GM19099 (cell line): ENCODE data around the gene PCDHA3.
"Not testable (repeated sequence)": the region's sequence is repeated elsewhere in the genome, so short reads cannot be mapped to it uniquely, and the experiment has no call there.

Source experiments
- POLR2A ChIP-seq: IDR thresholded peaks from 3 replicates; pipeline ENCODE4 v1.6.1; 2011; ENCODE audit warnings: low read depth; ENCODE audit not compliant: insufficient read length; ENCODE audit errors: extremely low read depth

PCDHA3 gene

DNA sequence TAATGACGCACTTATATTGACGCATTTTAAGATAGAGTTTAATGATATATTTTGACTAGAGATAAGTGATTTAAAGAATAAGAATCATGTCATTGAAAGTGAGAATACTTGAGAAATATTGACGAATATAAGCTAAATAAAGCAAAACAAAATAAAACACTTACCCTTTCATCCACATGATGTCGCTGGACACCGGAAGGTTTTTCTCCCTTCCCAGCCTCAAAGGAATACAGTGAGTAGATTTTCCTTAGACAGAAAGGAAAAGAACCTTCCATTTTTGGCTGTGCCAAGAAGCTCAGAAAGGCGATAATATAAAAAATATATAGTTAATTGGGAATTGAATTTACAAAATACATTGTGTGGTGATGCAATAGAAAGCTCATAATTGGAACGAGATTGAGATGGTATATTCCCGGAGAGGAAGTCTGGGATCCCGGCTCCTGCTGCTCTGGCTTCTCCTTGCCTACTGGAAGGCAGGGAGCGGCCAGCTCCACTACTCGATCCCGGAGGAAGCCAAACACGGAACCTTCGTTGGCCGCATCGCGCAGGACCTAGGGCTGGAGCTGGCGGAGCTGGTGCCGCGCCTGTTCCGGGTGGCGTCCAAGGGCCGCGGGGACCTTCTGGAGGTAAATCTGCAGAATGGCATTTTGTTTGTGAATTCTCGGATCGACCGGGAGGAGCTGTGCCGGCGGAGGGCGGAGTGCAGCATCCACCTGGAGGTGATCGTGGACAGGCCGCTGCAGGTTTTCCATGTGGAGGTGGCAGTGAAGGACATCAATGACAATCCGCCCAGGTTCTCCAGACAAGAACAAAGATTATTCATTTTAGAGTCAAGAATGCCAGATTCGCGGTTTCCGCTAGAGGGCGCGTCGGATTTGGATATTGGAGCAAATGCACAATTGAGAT lies 20.8 kb downstream of the PCDHA3 start, which contains the start of gene PCDHA5:
PCDHA5 (plus strand) TSS at position 239 of the 906 bp plus-strand sequence.
- no peak for TF ChIP-seq POLR2A

GRCh38 chr5:140822281-140822629 lies 21.4 kb downstream of the PCDHA3 start:
- TF ChIP-seq POLR2A, result no peak

DNA sequence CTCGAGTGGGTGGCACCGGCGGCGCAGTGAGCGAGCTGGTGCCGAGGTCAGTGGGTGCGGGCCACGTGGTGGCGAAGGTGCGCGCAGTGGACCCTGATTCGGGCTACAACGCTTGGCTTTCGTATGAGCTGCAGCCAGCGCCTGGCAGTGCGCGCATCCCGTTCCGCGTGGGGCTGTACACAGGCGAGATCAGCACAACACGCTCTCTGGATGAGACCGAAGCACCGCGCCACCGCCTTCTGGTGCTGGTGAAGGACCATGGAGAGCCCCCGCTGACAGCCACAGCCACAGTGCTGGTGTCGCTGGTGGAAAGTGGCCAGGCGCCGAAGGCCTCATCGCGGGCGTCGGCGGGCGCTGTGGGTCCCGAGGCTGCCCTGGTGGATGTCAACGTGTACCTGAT lies 22.6 kb downstream of the PCDHA3 start:
- TF ChIP-seq POLR2A, result no peak

- no peak for TF ChIP-seq POLR2A
Observed at GRCh38 chr5:140827704-140828361, 27.0 kb downstream of the PCDHA3 start, which contains the start of gene PCDHA6. Gene PCDHA6, plus strand, starts transcription at chr5:140827960. Its CDS starts 132 bp downstream, at chr5:140828092.

- no peak for TF ChIP-seq POLR2A
Observed at GRCh38 chr5:140828362-140828737, 27.5 kb downstream of the PCDHA3 start.

- no peak for TF ChIP-seq POLR2A
Observed at GRCh38 chr5:140833993-140834392, 33.1 kb downstream of the PCDHA3 start, which contains the start of gene PCDHA7. Gene PCDHA7, plus strand, starts transcription at chr5:140834269. Its CDS starts 115 bp downstream, at chr5:140834384.

GRCh38 chr5:140835622-140836510 lies 35.0 kb downstream of the PCDHA3 start:
- no peak for TF ChIP-seq POLR2A

GRCh38 chr5:140840978-140841962 lies 40.4 kb downstream of the PCDHA3 start, which contains the start of gene PCDHA8:
Gene PCDHA8, plus strand, starts transcription at chr5:140841187. Its CDS starts 135 bp downstream, at chr5:140841322.
- TF ChIP-seq POLR2A, result no peak

DNA sequence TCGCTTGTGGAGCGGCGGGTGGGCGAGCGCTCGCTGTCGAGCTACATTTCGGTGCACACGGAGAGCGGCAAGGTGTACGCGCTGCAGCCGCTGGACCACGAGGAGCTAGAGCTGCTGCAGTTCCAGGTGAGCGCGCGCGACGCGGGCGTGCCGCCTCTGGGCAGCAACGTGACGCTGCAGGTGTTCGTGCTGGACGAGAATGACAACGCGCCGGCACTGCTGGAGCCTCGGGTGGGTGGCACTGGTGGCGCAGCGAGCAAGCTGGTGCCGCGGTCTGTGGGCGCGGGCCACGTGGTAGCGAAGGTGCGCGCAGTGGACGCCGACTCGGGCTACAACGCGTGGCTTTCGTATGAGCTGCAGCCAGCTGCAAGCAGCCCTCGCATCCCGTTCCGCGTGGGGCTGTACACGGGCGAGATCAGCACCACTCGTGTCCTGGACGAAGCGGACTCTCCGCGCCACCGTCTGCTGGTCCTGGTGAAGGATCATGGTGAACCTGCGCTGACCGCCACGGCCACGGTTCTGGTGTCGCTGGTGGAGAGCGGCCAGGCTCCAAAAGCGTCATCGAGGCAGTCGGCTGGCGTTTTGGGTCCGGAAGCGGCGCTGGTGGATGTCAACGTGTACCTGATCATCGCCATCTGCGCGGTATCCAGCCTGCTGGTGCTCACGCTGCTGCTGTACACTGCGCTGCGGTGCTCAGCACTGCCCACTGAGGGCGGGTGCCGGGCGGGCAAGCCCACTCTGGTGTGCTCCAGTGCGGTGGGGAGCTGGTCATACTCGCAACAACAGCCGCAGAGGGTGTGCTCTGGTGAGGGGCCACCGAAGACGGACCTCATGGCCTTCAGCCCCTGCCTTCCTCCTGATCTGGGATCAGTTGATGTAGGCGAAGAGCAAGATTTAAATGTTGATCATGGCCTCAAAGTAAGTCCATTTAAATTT lies 42.2 kb downstream of the PCDHA3 start:
- TF ChIP-seq POLR2A, result no peak

- TF ChIP-seq POLR2A, result not testable (repeated sequence)
Observed at GRCh38 chr5:140848139-140849102, 47.6 kb downstream of the PCDHA3 start, which contains the start of gene PCDHA9. Gene PCDHA9, plus strand, starts transcription at chr5:140848382. Its CDS starts 114 bp downstream, at chr5:140848496.
